ENCODE results near the gene GAK. TPM values are rescaled to one million over a fixed set of nuclear protein-coding genes. Genes with fewer than 3 reads are reported as not detected.

Gene GAK
- polyA plus RNA-seq, 1 donor (not counting 4 experiments of a cell fraction or from before 2014, with no cell fraction given) = 18.4 TPM

DNA sequence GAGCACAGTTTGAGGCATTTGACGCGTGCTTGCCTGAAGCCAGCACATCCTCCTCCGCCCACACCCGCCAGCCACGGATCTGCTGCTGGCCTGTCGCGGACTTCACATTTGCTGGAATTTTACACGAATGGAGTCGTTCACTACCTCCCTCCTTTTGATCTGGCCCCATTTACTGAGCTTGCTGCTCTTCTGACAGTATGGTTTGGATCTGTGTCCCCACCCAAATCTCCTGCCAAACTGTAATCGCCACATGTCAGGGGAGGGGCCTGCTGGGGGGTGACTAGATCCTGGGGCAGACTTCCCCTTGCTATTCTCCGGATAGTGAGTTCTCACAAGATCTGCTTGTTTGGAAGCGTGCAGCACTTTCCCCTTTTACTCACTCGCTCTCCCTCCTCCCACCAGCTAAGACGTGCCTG is 86.3 kb downstream of the GAK start:
- H3K36me3 ChIP-seq (ENCODE audit: control insufficient read depth in 2 of 2, extremely low read depth in 1 of 2, insufficient read depth in 2 of 2, low read length in 2 of 2) = peaks cover 13 to 17% of the 10 kb centered on the region in 2 experiments
- no peaks in the 10 kb centered on the region for H3K9me1 ChIP-seq (ENCODE audit: control insufficient read depth, extremely low read depth, insufficient read depth, low read length)
- no peaks in the 10 kb centered on the region for H3K27me3 ChIP-seq (ENCODE audit: control insufficient read depth, extremely low read depth, insufficient read depth, low read length)
- H2AFZ ChIP-seq (ENCODE audit: control insufficient read depth, low read length) = no peak overlapping the region
- H3K9me3 ChIP-seq (ENCODE audit: control insufficient read depth, low read depth, low read length) = no peaks in the 10 kb centered on the region
- FAIRE-seq (no peak), DNase-seq (ENCODE audit: low read depth, low spot score) (no peak)
- H3K4me3 ChIP-seq (ENCODE audit: control insufficient read depth in 2 of 3, extremely low read depth in 1 of 3, insufficient read depth in 2 of 3, low read depth in 1 of 3, low read length in 3 of 3) = no peak overlapping the region
- no peaks in the 10 kb centered on the region for H3K4me1 ChIP-seq (ENCODE audit: control insufficient read depth, extremely low read depth, insufficient read depth, low read length)
- H3K9ac ChIP-seq (ENCODE audit: control insufficient read depth, extremely low read depth, insufficient read depth, low read length) = no peak overlapping the region
- dilution Hi-C loops (cut with MboI; ENCODE audit: extremely low pct_ligation_motif_present, low sequenced_read_pairs) = no loop called here
- no peaks in the 10 kb centered on the region for H3K79me2 ChIP-seq (ENCODE audit: control insufficient read depth, insufficient read depth, low read length)
- no peak for TF ChIP-seq CTCF (optimal IDR thresholded peaks at IDR 0.05 in 1 of 3, IDR thresholded peaks at IDR 0.05 in 1 of 3, conservative IDR thresholded peaks at IDR 0.05 in 1 of 3; ENCODE audit: extremely low read depth in 1 of 3, insufficient read depth in 2 of 3, low read length in 3 of 3)
- H4K20me1 ChIP-seq (ENCODE audit: control insufficient read depth, extremely low read depth, insufficient read depth, low read length) = no peaks in the 10 kb centered on the region
- no peak overlapping the region for H3K4me2 ChIP-seq (ENCODE audit: control insufficient read depth, extremely low read depth, insufficient read depth, low read depth, low read length)
- no peak overlapping the region for H3K27ac ChIP-seq (ENCODE audit: control insufficient read depth, insufficient read depth, low read length)

DNA sequence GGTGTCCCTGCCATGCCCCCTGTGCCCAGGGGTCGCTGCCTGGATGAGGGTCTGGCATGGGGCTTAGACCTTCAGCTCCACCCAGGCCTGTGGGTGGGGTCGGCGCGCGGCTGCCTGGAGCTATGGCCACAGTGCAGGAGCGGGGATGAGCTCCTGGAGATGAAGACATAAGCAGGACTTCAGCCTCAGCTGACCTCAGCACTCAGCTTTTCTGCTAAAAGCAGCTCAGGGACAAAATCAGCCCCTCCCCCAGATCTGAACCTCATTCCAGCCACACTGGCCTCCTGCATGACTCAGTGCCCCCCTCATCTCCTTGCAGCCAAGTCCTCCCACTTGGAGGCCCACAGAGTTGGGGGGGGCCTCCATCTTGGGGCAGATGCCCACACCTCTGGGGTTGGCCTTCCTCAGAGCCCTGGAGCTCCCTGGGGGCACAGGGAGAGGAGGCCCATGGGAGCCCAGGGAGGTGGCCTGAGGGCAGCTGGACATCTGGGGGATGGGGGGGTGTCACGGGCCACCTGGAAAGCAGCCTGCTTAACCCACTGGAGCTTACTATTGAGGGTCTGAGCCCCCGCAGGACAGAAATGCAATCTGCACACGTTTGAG is 86.8 kb downstream of the GAK start:
- Histone ChIP-seq H3K4me2 (ENCODE audit: control insufficient read depth, extremely low read depth, insufficient read depth, low read depth, low read length) (no peak overlapping the region), H3K79me2 (ENCODE audit: control insufficient read depth, insufficient read depth, low read length) (no peaks in the 10 kb centered on the region), H3K27ac (ENCODE audit: control insufficient read depth, insufficient read depth, low read length) (no peak overlapping the region), H3K27me3 (ENCODE audit: control insufficient read depth, extremely low read depth, insufficient read depth, low read length) (no peaks in the 10 kb centered on the region), H4K20me1 (ENCODE audit: control insufficient read depth, extremely low read depth, insufficient read depth, low read length) (no peaks in the 10 kb centered on the region), H3K9me3 (ENCODE audit: control insufficient read depth, low read depth, low read length) (no peaks in the 10 kb centered on the region), H3K36me3 (ENCODE audit: control insufficient read depth in 2 of 2, extremely low read depth in 1 of 2, insufficient read depth in 2 of 2, low read length in 2 of 2) (peaks cover 13 to 15% of the 10 kb centered on the region in 2 experiments), H3K4me1 (ENCODE audit: control insufficient read depth, extremely low read depth, insufficient read depth, low read length) (no peaks in the 10 kb centered on the region), H2AFZ (ENCODE audit: control insufficient read depth, low read length) (no peak overlapping the region), H3K9ac (ENCODE audit: control insufficient read depth, extremely low read depth, insufficient read depth, low read length) (no peak overlapping the region), H3K4me3 (ENCODE audit: control insufficient read depth in 2 of 3, extremely low read depth in 1 of 3, insufficient read depth in 2 of 3, low read depth in 1 of 3, low read length in 3 of 3) (no peak overlapping the region), H3K9me1 (ENCODE audit: control insufficient read depth, extremely low read depth, insufficient read depth, low read length) (no peaks in the 10 kb centered on the region)
- dilution Hi-C loops (cut with MboI; ENCODE audit: extremely low pct_ligation_motif_present, low sequenced_read_pairs) = no loop called here
- no peak for FAIRE-seq
- no peak for DNase-seq (ENCODE audit: low read depth, low spot score)
- TF ChIP-seq CTCF (optimal IDR thresholded peaks at IDR 0.05 in 1 of 3, IDR thresholded peaks at IDR 0.05 in 1 of 3, conservative IDR thresholded peaks at IDR 0.05 in 1 of 3; ENCODE audit: extremely low read depth in 1 of 3, insufficient read depth in 2 of 3, low read length in 3 of 3) (no peak), EZH2 (IDR thresholded peaks at IDR 0.05; ENCODE audit: low read length) (no peak)

All from keratinocyte (primary cell).